Epithelial cell of proximal tubule (primary cell): ENCODE data around the gene ADCY5. TPM values are rescaled to one million over a fixed set of nuclear protein-coding genes. Genes with fewer than 3 reads are reported as not detected.

Experiments
- DNase-seq: peaks from one replicate; pipeline ENCODE4 v3.0.0-alpha.2; 2011; ENCODE audit warnings: low read depth
- H3K4me3 ChIP-seq: 2 replicates; pipeline ENCODE4 v1.5.1; 2011; ENCODE audit warnings: low read depth, mild to moderate bottlenecking, low read length
- total RNA-seq: library from RNA; depleted of rRNA; stranded (reverse); fragments of >200 nt; gene quantifications from 2 replicates; pipeline ENCODE4 v1.2.3, GENCODE V29; 2015
- TF ChIP-seq, protein P1 (sequence below): conservative IDR thresholded peaks from 2 replicates; pipeline ENCODE4 v1.5.1; 2012; ENCODE audit warnings: low read depth, mild to moderate bottlenecking, low read length

The ADCY5 gene
- total RNA-seq, 1 donor from 2014 or later, result 2.7 TPM

DNA sequence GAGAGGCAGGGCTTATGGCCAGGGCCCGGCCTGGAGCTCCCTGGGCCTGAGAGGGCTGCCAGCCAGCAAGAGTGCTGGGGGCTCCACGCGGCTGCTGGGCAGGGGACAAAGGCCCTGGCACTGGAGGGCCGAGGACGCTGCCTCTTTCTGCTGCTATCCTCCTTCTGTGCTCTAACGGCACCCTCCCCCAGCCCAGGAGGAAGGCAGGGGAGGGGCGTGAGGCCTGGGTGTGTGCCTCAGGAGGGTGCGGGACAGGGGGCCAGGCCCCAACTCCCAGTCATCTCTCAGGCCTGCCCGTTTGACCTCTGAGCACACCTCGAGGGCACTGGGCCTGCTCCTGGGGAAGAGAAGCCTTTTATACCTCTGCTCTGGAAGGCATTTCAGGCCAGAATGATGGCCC is 115.5 kb downstream of the ADCY5 start:
- TF ChIP-seq, protein P1, sequence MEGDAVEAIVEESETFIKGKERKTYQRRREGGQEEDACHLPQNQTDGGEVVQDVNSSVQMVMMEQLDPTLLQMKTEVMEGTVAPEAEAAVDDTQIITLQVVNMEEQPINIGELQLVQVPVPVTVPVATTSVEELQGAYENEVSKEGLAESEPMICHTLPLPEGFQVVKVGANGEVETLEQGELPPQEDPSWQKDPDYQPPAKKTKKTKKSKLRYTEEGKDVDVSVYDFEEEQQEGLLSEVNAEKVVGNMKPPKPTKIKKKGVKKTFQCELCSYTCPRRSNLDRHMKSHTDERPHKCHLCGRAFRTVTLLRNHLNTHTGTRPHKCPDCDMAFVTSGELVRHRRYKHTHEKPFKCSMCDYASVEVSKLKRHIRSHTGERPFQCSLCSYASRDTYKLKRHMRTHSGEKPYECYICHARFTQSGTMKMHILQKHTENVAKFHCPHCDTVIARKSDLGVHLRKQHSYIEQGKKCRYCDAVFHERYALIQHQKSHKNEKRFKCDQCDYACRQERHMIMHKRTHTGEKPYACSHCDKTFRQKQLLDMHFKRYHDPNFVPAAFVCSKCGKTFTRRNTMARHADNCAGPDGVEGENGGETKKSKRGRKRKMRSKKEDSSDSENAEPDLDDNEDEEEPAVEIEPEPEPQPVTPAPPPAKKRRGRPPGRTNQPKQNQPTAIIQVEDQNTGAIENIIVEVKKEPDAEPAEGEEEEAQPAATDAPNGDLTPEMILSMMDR, result no peak
- no peak for DNase-seq
- H3K4me3 ChIP-seq, result no peak overlapping the region

DNA sequence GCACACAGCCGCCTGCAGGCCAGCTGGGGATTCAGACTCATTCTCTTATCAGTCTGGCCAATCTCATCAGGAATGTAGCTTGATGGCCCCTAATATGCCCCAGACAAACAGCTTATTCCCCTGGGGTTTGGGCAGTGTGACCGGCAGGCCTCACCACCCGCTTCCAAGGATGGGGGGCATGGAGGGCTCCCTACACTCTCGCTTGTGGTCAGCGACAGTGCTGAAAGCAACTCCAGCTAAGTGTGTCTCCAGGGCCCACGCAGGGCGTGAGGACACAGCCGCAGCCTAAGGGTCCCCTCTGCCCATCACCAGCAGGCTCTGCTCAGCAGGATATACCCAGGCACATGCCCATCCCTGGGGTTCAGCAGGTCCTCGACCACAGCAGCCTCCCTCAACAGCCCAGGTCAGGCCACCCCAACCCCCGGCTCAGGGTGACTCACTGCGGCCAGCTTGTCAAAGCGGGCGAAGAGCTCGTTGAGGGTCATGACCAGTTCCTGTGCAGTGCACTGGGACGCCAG is 116.7 kb downstream of the ADCY5 start:
- TF ChIP-seq, protein P1, result no peak
- no peak overlapping the region for H3K4me3 ChIP-seq
- no peak for DNase-seq

DNA sequence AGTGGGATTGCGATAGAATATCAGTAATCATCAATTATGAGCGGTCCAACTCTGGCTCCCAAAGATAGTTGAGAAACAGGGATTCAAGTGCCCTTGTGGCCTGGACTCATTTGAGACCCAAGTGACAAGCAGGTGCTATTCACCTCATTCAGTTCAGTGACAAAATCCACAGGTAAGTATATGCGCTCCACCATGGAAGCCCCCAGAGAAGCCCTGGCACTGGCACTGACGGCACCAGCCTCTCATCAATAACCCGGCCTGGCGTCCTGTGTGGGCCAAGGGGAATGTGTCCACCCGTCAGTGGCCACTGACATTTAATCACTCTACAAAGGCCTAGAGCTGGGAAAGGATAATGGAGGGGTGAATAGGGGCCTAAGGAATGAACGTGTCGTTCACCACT is 117.2 kb downstream of the ADCY5 start:
- H3K4me3 ChIP-seq, result no peak overlapping the region
- no peak for DNase-seq
- TF ChIP-seq, protein P1, result no peak

DNA sequence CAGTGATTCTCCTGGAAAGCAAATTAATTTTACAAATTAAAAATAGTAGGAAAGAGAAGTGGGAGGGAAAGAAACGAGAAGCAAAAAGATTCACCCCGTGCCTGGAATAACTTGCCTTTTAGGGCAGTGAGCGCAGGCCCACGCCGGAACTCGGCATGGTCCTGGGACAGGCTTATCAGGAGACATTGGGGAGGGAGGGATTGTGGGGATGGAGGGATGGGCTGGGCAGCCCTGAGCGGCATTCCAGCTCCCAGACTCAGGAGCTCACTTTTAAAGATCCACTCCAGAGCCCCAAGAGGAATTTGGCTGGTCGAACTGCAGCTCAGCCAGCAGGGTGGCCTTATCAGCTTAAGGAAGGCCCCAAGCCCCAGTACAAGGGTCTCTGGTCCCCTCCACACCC is 117.9 kb downstream of the ADCY5 start:
- TF ChIP-seq, protein P1, result no peak
- no peak overlapping the region for H3K4me3 ChIP-seq
- DNase-seq, result no peak

DNA sequence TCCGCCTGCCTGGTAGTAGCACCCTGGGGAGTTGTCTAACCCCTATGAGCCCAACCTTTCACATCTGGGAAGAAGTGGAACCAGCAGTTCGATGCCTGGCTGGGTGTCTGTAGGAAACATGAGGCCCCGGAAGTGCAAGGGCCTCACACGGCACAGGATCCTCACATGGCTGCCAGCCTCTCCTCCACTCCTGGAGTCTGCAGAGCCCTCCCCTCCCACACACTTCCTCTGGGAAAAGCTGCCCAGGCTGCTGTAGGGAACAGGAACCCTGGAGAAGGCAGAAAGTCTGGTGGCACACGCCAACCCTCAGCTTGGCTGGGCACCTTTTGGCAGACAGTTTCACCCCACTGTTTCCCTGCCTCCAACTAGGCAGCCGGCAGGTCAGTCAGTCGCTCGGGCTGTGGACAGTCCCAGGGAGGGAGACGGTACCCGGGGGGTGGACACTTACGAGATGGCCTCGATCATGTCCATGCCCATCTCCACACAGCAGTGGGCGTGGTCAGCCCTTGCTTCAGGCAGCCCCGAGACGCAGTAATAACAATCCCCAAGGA is 118.4 kb downstream of the ADCY5 start:
- TF ChIP-seq, protein P1, result no peak
- no peak overlapping the region for H3K4me3 ChIP-seq
- no peak for DNase-seq

DNA sequence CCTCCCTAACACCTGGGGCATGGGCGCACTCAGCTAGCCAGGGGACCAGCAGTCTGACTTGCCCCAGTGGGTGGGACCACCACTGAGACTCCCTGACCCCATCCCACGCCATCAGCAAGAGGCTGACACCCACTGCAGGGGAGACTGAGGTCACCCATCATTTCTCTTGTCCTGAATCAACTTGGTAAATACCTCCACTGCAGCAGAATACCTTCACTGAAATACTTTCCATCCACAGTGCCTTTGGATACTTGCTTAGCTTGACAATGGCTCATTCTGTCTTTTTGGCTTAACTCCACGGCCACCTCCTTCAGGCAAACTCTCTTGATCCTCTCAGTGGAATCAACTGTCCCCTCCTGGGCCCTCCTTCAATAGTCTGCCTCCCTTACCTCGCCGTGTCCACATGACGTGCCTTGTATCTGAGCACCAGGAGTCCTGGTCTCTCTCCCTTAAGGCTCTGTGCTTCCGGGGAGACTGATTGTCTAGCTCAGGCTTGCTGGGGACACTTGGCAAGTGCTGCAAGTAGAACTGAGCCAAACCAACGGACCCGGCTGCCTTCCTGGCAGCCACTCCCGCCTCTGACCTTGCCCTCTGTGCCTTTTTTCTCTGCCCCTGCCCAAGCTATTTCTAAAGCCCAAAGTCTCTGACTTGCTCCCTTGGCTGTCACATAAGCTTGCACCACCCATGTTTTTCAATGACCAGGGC is 119.1 kb downstream of the ADCY5 start:
- TF ChIP-seq, protein P1, result no peak
- DNase-seq, result no peak
- H3K4me3 ChIP-seq, result no peak overlapping the region
